ENCODE measurements around the gene SNX3.

DNA sequence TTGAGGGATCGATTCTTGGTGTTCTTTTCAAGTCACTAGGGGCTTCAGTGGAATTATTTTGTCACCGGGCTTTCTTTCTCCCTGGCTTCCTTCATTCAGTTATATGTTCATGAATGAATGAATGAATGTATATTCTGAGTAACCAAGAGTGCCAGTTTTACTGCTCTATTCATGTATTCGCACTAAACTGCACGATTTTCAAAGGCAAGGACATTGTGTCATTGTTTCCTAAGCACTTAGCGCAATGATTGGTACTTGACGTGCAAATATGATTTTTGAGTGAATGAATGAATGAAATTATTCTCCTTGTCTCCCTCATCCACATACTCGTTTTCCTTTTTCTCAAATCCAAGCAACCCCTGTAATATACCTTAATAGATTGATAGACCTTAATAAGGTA is 34.8 kb upstream of the SNX3 start:
- TF ChIP-seq, protein P1, sequence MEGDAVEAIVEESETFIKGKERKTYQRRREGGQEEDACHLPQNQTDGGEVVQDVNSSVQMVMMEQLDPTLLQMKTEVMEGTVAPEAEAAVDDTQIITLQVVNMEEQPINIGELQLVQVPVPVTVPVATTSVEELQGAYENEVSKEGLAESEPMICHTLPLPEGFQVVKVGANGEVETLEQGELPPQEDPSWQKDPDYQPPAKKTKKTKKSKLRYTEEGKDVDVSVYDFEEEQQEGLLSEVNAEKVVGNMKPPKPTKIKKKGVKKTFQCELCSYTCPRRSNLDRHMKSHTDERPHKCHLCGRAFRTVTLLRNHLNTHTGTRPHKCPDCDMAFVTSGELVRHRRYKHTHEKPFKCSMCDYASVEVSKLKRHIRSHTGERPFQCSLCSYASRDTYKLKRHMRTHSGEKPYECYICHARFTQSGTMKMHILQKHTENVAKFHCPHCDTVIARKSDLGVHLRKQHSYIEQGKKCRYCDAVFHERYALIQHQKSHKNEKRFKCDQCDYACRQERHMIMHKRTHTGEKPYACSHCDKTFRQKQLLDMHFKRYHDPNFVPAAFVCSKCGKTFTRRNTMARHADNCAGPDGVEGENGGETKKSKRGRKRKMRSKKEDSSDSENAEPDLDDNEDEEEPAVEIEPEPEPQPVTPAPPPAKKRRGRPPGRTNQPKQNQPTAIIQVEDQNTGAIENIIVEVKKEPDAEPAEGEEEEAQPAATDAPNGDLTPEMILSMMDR (conservative IDR thresholded peaks at IDR 0.05; ENCODE audit: low read depth, low read length), result no peak
- TF ChIP-seq EZH2 (IDR thresholded peaks at IDR 0.05; ENCODE audit: borderline replicate concordance, low read depth, low read length, poor library complexity, severe bottlenecking), result no peak

Measured in A673 (cell line).